GM10266 (cell line): ENCODE measurements around the gene NT5C2.
"Not testable (repeated sequence)": the region's sequence is repeated elsewhere in the genome, so short reads cannot be mapped to it uniquely, and the experiment has no call there.

ENCODE experiments used
- DNase-seq: peaks from one replicate; pipeline ENCODE4 v3.0.0; 2012; ENCODE audit errors: extremely low spot score
- TF ChIP-seq, protein P1 (sequence below): IDR thresholded peaks from 2 replicates; pipeline ENCODE4 v1.5.1; 2012; ENCODE audit warnings: mild to moderate bottlenecking, low read depth; ENCODE audit not compliant: control insufficient read depth, insufficient read depth; ENCODE audit errors: missing control alignments

The NT5C2 gene

GRCh38 chr10:103153302-103154197 lies 39.5 kb downstream of the NT5C2 start:
- DNase-seq, result no peak
- TF ChIP-seq, protein P1, sequence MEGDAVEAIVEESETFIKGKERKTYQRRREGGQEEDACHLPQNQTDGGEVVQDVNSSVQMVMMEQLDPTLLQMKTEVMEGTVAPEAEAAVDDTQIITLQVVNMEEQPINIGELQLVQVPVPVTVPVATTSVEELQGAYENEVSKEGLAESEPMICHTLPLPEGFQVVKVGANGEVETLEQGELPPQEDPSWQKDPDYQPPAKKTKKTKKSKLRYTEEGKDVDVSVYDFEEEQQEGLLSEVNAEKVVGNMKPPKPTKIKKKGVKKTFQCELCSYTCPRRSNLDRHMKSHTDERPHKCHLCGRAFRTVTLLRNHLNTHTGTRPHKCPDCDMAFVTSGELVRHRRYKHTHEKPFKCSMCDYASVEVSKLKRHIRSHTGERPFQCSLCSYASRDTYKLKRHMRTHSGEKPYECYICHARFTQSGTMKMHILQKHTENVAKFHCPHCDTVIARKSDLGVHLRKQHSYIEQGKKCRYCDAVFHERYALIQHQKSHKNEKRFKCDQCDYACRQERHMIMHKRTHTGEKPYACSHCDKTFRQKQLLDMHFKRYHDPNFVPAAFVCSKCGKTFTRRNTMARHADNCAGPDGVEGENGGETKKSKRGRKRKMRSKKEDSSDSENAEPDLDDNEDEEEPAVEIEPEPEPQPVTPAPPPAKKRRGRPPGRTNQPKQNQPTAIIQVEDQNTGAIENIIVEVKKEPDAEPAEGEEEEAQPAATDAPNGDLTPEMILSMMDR, result no peak

DNA sequence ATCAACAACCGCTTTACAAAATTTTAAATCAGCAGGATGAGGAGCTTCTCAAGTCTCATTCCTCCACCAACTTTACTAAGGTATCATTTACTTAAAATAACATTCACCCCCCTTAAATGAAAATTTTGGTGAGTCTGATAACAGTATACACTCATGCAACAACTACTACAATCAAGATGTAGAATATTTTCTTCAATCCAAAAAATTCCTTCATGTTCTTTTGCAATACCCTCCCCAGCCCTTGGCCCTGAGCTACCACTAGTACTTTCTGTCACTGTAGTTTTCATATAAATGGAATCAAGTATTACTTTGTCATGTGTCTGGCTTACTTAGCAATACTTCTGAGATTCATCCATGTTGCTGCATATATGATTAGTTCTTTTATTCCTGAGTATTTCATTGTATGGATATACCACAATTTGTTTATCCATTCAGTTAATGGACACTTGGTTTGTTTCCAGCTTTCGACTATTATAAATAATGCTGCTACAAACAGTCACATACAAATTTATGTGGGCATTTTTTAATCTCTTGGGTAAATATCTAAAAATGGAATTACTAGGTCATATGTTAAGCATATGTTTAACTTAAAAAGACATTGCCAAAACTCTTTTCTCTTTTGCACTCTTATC lies 43.0 kb downstream of the NT5C2 start:
- DNase-seq, result no peak
- TF ChIP-seq, protein P1, result no peak

DNA sequence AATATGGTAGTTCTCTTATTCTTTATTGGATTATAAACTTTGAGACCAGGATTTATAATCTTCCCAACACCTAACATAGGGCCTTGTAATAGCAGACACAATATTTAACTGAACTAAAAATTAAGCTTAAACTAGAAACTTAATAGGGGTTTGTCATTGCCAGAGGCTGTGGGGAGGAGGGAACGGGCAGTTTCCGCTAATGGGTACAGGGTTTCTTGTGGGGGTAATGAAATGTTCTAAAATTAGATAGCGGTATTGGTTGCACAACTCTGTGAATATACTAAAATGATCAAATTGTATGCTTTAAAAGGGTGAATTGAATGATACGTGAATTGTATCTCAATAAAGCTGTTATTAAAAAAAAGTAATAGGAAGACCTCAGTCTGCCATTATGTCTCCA lies 45.4 kb downstream of the NT5C2 start:
- no peak for DNase-seq
- TF ChIP-seq, protein P1, result no peak

- TF ChIP-seq, protein P1, result no peak
- DNase-seq, result no peak
These were observed 47.1 kb downstream of the NT5C2 start for GRCh38 chr10:103145860-103146466.

DNA sequence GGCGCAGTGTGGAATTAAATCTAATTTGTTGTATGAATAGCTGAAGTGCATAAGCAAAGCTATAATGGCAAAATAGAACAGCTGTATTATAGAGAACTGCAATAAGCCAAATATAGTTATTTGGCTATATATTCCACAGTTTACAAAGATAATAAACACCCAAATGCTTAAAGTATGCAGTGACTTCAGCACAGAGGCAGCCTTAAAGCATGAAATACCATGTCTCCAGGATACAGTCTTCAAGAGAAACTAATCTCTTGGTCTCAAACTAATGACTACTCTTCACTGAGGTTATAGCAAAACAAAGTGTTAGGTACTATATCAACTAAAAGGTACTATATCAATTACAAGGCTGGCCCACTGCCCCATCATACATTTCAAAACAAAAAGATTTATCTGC lies 48.0 kb downstream of the NT5C2 start:
- TF ChIP-seq, protein P1, result no peak
- DNase-seq, result no peak

- TF ChIP-seq, protein P1, result no peak
These were observed 49.0 kb downstream of the NT5C2 start for GRCh38 chr10:103144041-103144440.

DNA sequence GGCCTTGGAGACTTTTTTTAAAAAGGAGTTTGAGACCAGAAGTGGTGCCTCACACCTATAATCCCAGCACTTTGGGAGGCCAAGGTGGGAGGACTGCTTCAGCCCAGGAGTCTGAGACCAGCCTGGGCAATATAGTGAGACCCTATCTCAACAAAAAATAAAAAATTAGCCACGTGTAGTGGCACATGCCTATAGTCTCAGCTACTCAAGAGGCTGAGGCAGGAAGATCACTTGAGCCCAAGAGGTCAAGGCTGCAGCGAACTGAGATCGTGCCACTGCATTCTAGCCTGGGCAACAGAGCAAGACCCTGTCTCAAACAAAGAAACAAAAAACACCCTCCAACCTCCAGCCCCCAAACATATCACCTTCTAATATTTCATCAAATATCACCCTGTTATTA lies 49.4 kb downstream of the NT5C2 start:
- DNase-seq, result not testable (repeated sequence)

More at GRCh38 chr10:103144041-103144440, 49.0 kb downstream of the NT5C2 start:
- DNase-seq, result no peak
